GM12865 (cell line): ENCODE measurements around the gene CLIP4.

Experiments used
- DNase-seq: peaks from one replicate; pipeline ENCODE4 v3.0.0; 2010; ENCODE audit warnings: low read depth
- H3K4me3 ChIP-seq: 2 replicates; pipeline ENCODE4 v1.5.1; 2011; ENCODE audit warnings: mild to moderate bottlenecking, low read depth, low read length, control low read depth
- TF ChIP-seq, protein P1 (sequence below): IDR thresholded peaks from 2 replicates; pipeline ENCODE4 v1.5.1; 2011; ENCODE audit warnings: low read length, control low read depth, low read depth, inconsistent platforms; ENCODE audit not compliant: insufficient read depth; ENCODE audit errors: missing control alignments

Gene CLIP4

DNA sequence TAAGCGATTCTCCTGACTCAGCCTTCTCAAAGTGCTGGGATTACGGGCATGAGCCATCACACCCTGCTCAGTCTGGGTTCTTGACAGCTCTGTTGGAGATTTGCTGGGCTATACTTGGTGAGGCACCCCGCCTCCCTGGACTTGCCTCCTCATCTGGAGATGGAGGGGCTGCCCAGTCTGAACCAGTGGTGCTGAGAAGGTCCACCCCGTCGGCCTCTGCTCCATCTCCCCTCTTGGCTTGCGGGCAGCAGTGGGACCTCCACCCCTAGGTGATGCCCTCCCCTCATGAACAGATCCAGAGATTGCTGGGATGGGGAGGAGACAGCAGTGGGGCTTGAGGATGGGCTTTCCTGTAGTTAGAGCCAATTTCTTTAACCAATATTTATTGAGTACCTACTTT, 120.9 kb downstream of the CLIP4 start:
- H3K4me3 ChIP-seq, result no peak overlapping the region
- no peak for DNase-seq
- TF ChIP-seq, protein P1, sequence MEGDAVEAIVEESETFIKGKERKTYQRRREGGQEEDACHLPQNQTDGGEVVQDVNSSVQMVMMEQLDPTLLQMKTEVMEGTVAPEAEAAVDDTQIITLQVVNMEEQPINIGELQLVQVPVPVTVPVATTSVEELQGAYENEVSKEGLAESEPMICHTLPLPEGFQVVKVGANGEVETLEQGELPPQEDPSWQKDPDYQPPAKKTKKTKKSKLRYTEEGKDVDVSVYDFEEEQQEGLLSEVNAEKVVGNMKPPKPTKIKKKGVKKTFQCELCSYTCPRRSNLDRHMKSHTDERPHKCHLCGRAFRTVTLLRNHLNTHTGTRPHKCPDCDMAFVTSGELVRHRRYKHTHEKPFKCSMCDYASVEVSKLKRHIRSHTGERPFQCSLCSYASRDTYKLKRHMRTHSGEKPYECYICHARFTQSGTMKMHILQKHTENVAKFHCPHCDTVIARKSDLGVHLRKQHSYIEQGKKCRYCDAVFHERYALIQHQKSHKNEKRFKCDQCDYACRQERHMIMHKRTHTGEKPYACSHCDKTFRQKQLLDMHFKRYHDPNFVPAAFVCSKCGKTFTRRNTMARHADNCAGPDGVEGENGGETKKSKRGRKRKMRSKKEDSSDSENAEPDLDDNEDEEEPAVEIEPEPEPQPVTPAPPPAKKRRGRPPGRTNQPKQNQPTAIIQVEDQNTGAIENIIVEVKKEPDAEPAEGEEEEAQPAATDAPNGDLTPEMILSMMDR, result no peak

DNA sequence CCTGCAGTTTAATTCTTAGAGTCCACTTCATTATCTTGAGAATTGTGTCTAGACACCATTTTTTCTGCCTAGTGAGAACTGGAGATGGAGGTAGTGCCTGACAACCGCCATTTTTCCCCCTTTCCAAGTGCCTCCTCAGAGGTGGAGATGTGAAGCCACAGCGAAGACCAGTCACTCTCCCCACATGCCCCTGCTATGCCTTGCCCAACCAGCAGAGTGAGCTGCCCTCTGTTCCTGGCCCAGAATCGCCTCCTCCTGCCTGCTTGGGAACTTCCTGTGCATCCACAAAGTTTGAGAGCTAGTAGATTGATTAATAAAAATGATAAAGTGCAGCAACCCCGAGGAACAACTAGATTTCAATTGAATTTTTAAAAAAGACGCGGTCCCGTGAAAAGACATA, 123.3 kb downstream of the CLIP4 start:
- H3K4me3 ChIP-seq, result no peak overlapping the region
- TF ChIP-seq, protein P1, result peak; percentile 77
- DNase-seq, result peak; percentile 41
